Activated T-helper 17 cell treated with anti-CD3 and anti-CD28 coated beads, Interleukin-2, amount 50 U/mL, for 72 hours (primary cell): Measurements from ENCODE around the gene DISP3. TPM values are rescaled to one million over a fixed set of nuclear protein-coding genes. Genes with fewer than 3 reads are reported as not detected.

ENCODE experiments used
- ATAC-seq: fragments of 150-1000 bp; cut with Tn5 transposase; replicated peaks from 2 replicates; pipeline ENCODE4 v1.10.0; 2021; ENCODE audit warnings: mild to moderate bottlenecking, moderate library complexity
- H3K27ac Mint-ChIP-seq: one replicate; pipeline ENCODE4 v1.8.0; 2022; ENCODE audit warnings: mixed read lengths
- H3K27me3 Mint-ChIP-seq: one replicate; pipeline ENCODE4 v1.8.0; 2022; ENCODE audit warnings: mixed read lengths
- H3K36me3 Mint-ChIP-seq: one replicate; pipeline ENCODE4 v1.8.0; 2022; ENCODE audit warnings: low read depth, mild to moderate bottlenecking, mixed read lengths
- H3K4me1 Mint-ChIP-seq: one replicate; pipeline ENCODE4 v1.8.0; 2022; ENCODE audit warnings: mixed read lengths
- H3K4me3 Mint-ChIP-seq: one replicate; pipeline ENCODE4 v1.8.0; 2022; ENCODE audit warnings: mild to moderate bottlenecking, mixed read lengths
- H3K9me3 Mint-ChIP-seq: one replicate; pipeline ENCODE4 v1.8.0; 2022; ENCODE audit warnings: mixed read lengths
- total RNA-seq, 2 donors: library from RNA; stranded (reverse); gene quantifications; one replicate each; pipeline ENCODE4 v1.2.3, GENCODE V29; 2022

Gene DISP3
- total RNA-seq, 2 donors from 2014 or later: 0.56 to 1.8 TPM

GRCh38 chr1:11470912-11471311, 8.0 kb upstream of the DISP3 start:
- Mint-ChIP-seq H3K27me3 (peaks cover 12% of the 10 kb centered on the region), H3K4me1 (no peaks in the 10 kb centered on the region), H3K9me3 (no peaks in the 10 kb centered on the region), H3K27ac (no peak overlapping the region), H3K4me3 (no peak overlapping the region), H3K36me3 (no peaks in the 10 kb centered on the region)
- ATAC-seq: no peak

GRCh38 chr1:11471473-11471872, 7.5 kb upstream of the DISP3 start:
- Mint-ChIP-seq H3K4me3 (no peak overlapping the region), H3K27me3 (peaks cover 18% of the 10 kb centered on the region), H3K4me1 (no peaks in the 10 kb centered on the region), H3K27ac (no peak overlapping the region), H3K9me3 (no peaks in the 10 kb centered on the region), H3K36me3 (no peaks in the 10 kb centered on the region)
- no peak for ATAC-seq

- H3K36me3 Mint-ChIP-seq: no peaks in the 10 kb centered on the region
- ATAC-seq: no peak
- H3K4me1 Mint-ChIP-seq: no peaks in the 10 kb centered on the region
- H3K27ac Mint-ChIP-seq: no peak overlapping the region
- H3K27me3 Mint-ChIP-seq: peaks cover 18% of the 10 kb centered on the region
- no peaks in the 10 kb centered on the region for H3K9me3 Mint-ChIP-seq
- no peak overlapping the region for H3K4me3 Mint-ChIP-seq
Observed at GRCh38 chr1:11472284-11472683, 6.7 kb upstream of the DISP3 start.

GRCh38 chr1:11472741-11473140, 6.2 kb upstream of the DISP3 start:
- Mint-ChIP-seq H3K36me3 (no peaks in the 10 kb centered on the region), H3K9me3 (no peaks in the 10 kb centered on the region), H3K4me1 (no peaks in the 10 kb centered on the region), H3K4me3 (no peak overlapping the region), H3K27ac (no peak overlapping the region), H3K27me3 (peaks cover 20% of the 10 kb centered on the region)
- ATAC-seq: no peak

- ATAC-seq: no peak
- H3K4me3 Mint-ChIP-seq: no peak overlapping the region
- no peaks in the 10 kb centered on the region for H3K4me1 Mint-ChIP-seq
- H3K36me3 Mint-ChIP-seq: no peaks in the 10 kb centered on the region
- no peak overlapping the region for H3K27ac Mint-ChIP-seq
- no peaks in the 10 kb centered on the region for H3K9me3 Mint-ChIP-seq
- H3K27me3 Mint-ChIP-seq: peaks cover 25% of the 10 kb centered on the region
Observed at GRCh38 chr1:11473491-11474034, 5.4 kb upstream of the DISP3 start.

- Mint-ChIP-seq H3K27ac (no peak overlapping the region), H3K4me3 (no peak overlapping the region), H3K4me1 (no peaks in the 10 kb centered on the region), H3K9me3 (no peaks in the 10 kb centered on the region), H3K36me3 (no peaks in the 10 kb centered on the region), H3K27me3 (peaks cover 16% of the 10 kb centered on the region)
- ATAC-seq: no peak
Observed at GRCh38 chr1:11474826-11475225, 4.1 kb upstream of the DISP3 start.

GRCh38 chr1:11475748-11476147, 3.2 kb upstream of the DISP3 start:
- peaks cover 24% of the 10 kb centered on the region for H3K27me3 Mint-ChIP-seq

GRCh38 chr1:11479375-11479979, 522 bp downstream of the DISP3 start:
- Mint-ChIP-seq H3K27ac (no peak overlapping the region), H3K36me3 (no peaks in the 10 kb centered on the region), H3K9me3 (no peaks in the 10 kb centered on the region), H3K4me3 (peak overlapping the region; percentile 49), H3K4me1 (peaks cover 11% of the 10 kb centered on the region), H3K27me3 (peaks cover 38% of the 10 kb centered on the region)
- no peak for ATAC-seq

More at GRCh38 chr1:11475748-11476147, 3.2 kb upstream of the DISP3 start:
- Mint-ChIP-seq H3K27ac (no peak overlapping the region), H3K9me3 (no peaks in the 10 kb centered on the region), H3K4me3 (no peak overlapping the region), H3K36me3 (no peaks in the 10 kb centered on the region), H3K4me1 (peaks cover 8% of the 10 kb centered on the region)
- no peak for ATAC-seq

GRCh38 chr1:11481019-11481418, 2.1 kb downstream of the DISP3 start:
- Mint-ChIP-seq H3K4me3 (peak overlapping the region; percentile 49), H3K27me3 (peaks cover 34% of the 10 kb centered on the region), H3K27ac (no peak overlapping the region), H3K9me3 (no peaks in the 10 kb centered on the region), H3K36me3 (no peaks in the 10 kb centered on the region), H3K4me1 (peaks cover 11% of the 10 kb centered on the region)
- ATAC-seq: no peak

- H3K27me3 Mint-ChIP-seq: peaks cover 33% of the 10 kb centered on the region
- no peaks in the 10 kb centered on the region for H3K9me3 Mint-ChIP-seq
- no peak overlapping the region for H3K27ac Mint-ChIP-seq
- no peak overlapping the region for H3K4me3 Mint-ChIP-seq
- no peaks in the 10 kb centered on the region for H3K36me3 Mint-ChIP-seq
- peaks cover 11% of the 10 kb centered on the region for H3K4me1 Mint-ChIP-seq
- no peak for ATAC-seq
Observed at GRCh38 chr1:11482198-11482597, 3.2 kb downstream of the DISP3 start.

GRCh38 chr1:11482701-11483479, 3.9 kb downstream of the DISP3 start:
- no peak for ATAC-seq
- no peaks in the 10 kb centered on the region for H3K9me3 Mint-ChIP-seq
- peaks cover 11% of the 10 kb centered on the region for H3K4me1 Mint-ChIP-seq
- H3K27ac Mint-ChIP-seq: no peak overlapping the region
- H3K4me3 Mint-ChIP-seq: no peak overlapping the region
- peaks cover 34% of the 10 kb centered on the region for H3K27me3 Mint-ChIP-seq
- H3K36me3 Mint-ChIP-seq: no peaks in the 10 kb centered on the region

GRCh38 chr1:11483581-11484320, 4.8 kb downstream of the DISP3 start:
- no peak overlapping the region for H3K4me3 Mint-ChIP-seq
- no peaks in the 10 kb centered on the region for H3K36me3 Mint-ChIP-seq
- peaks cover 30% of the 10 kb centered on the region for H3K27me3 Mint-ChIP-seq
- no peak overlapping the region for H3K27ac Mint-ChIP-seq
- no peaks in the 10 kb centered on the region for H3K9me3 Mint-ChIP-seq
- no peak for ATAC-seq
- peaks cover 11% of the 10 kb centered on the region for H3K4me1 Mint-ChIP-seq

GRCh38 chr1:11484321-11484655, 5.3 kb downstream of the DISP3 start:
- peaks cover 30% of the 10 kb centered on the region for H3K27me3 Mint-ChIP-seq
- H3K4me1 Mint-ChIP-seq: peaks cover 11% of the 10 kb centered on the region
- no peak overlapping the region for H3K27ac Mint-ChIP-seq
- H3K36me3 Mint-ChIP-seq: no peaks in the 10 kb centered on the region
- ATAC-seq: no peak
- no peak overlapping the region for H3K4me3 Mint-ChIP-seq
- no peaks in the 10 kb centered on the region for H3K9me3 Mint-ChIP-seq

- Mint-ChIP-seq H3K4me3 (no peak overlapping the region), H3K9me3 (no peaks in the 10 kb centered on the region), H3K27me3 (peaks cover 33% of the 10 kb centered on the region), H3K36me3 (no peaks in the 10 kb centered on the region), H3K27ac (no peak overlapping the region), H3K4me1 (peaks cover 9% of the 10 kb centered on the region)
- ATAC-seq: no peak
Observed at GRCh38 chr1:11485191-11485590, 6.2 kb downstream of the DISP3 start.
